ENCODE data around the gene ZNF3.

ZNF3 gene

GRCh38 chr7:100023526-100023925 is 58.0 kb downstream of the ZNF3 start:
- no peak overlapping the region for H3K27ac Mint-ChIP-seq

DNA sequence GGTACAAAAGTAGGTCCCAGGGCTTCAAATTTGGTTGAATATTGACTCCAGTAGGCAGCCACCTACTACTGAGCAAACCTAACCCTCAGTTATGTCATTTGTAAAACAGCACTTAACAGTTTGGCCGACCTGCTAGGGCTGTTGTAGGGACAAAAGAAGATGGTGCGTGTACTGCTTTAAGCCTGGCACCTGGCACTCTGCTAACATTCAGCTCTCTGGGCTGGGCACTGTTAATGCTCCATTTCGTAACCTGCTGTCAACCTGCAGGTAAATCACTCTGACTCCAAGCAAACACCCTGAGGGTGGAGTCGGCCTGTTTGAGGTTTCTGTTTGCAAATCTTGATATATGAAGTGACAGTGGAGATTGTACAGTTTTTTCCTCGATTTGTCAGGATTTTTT is 58.9 kb downstream of the ZNF3 start:
- ATAC-seq, result no peak
- H3K27me3 Mint-ChIP-seq, result no peaks in the 10 kb centered on the region
- H3K27ac Mint-ChIP-seq, result no peak overlapping the region
- H3K36me3 Mint-ChIP-seq, result peaks cover 19% of the 10 kb centered on the region
- H3K4me1 Mint-ChIP-seq, result peaks cover 30% of the 10 kb centered on the region
- no peak overlapping the region for H3K4me3 Mint-ChIP-seq
- no peaks in the 10 kb centered on the region for H3K9me3 Mint-ChIP-seq

More at GRCh38 chr7:100023526-100023925, 58.0 kb downstream of the ZNF3 start:
- no peak for ATAC-seq
- Mint-ChIP-seq H3K36me3 (peaks cover 19% of the 10 kb centered on the region), H3K4me1 (peaks cover 23% of the 10 kb centered on the region), H3K27me3 (no peaks in the 10 kb centered on the region), H3K4me3 (no peak overlapping the region), H3K9me3 (no peaks in the 10 kb centered on the region)

GRCh38 chr7:100021297-100021696 is 60.2 kb downstream of the ZNF3 start:
- Mint-ChIP-seq H3K9me3 (no peaks in the 10 kb centered on the region), H3K27ac (no peak overlapping the region), H3K4me1 (peaks cover 35% of the 10 kb centered on the region), H3K4me3 (no peak overlapping the region), H3K27me3 (no peaks in the 10 kb centered on the region), H3K36me3 (peaks cover 19% of the 10 kb centered on the region)
- no peak for ATAC-seq
